NCI-H1436 (cell line): ENCODE results near the gene B4GALT1.

Experiments used
- DNase-seq: peaks from one replicate; lab custom pipeline; 2025; lab: John Stamatoyannopoulos, UW

Gene B4GALT1, protein sequence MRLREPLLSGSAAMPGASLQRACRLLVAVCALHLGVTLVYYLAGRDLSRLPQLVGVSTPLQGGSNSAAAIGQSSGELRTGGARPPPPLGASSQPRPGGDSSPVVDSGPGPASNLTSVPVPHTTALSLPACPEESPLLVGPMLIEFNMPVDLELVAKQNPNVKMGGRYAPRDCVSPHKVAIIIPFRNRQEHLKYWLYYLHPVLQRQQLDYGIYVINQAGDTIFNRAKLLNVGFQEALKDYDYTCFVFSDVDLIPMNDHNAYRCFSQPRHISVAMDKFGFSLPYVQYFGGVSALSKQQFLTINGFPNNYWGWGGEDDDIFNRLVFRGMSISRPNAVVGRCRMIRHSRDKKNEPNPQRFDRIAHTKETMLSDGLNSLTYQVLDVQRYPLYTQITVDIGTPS

DNA sequence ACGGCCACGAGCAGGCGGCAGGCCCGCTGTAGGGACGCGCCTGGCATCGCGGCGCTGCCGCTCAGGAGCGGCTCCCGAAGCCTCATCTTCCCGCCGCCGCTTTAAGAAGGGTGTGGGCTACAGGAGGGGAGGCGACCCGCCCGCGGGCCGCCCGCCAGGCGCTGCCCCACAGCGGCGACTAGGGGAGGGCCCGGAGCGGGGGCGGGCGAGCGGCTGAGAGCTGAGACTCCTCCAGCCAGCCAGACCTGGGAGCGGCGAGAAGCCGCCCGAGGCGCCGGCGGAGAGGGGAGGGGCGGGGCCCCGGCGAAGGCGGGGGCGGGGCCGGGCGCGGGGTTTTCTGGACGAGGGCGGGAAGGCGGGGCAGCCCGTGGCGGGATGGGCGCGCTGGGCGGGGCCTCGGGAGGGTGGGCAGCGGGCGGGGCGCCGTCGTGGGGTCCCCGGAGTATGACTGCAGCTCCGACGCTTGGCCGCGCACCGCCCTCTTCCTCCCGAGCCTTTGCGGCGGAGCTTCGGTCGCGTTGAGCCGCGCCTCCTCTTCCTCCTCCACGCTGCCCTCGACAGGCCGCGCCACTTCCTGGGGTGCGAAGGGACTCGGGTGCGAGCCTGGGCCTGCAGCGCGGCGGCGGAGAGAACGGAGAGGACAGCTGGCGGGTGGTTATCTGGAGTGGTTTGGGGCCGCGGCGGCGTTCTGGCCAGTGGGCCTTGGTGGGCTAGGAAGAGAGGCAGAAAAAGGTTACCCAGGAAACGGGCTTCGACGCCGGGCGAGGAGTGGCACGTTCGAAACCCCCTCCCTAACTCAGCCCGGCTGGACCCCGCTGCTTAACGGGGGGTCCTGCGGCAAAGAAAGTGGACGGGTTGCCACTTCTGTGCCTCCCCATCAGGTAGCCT lies at the start of gene B4GALT1:
Gene B4GALT1, minus strand, starts transcription at position 253 of the 888 bp plus-strand sequence. Its CDS starts 167 bp downstream, at position 86.
- peak; percentile 85 for DNase-seq

DNA sequence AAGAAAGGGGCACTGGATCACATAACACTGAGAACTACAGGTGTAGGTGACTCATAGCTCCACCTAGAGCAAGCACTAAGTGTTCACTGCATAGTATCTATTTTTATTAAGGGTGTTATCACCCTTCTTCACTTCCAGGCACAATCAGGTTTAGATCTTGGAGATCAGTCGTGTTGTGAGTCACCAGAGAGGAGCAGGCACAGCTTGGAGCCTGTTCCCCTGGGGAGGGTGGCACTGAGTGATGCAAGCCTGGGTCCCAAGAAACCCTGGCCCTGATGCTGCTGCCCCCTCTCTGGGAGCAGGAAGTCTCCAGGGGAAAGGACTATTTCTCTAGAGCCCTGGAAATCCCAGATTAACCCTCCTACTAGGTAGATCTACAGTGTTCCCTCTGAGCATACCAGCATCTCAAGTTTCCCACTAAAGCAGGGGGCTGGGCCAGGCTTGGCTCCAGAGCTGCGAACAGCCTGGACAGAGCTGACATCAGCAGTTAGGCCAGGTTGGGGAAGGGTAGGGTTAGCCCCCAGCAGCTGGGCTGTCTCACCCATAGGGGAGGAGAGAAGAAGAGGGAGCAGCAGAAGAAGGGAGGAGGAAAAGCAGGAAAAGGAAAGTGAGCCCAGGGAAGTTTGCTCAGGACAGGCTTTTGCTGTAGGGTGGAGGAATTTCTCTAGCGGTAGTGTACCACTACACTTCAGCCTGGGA lies 44.7 kb upstream of the B4GALT1 start:
- DNase-seq = no peak

DNA sequence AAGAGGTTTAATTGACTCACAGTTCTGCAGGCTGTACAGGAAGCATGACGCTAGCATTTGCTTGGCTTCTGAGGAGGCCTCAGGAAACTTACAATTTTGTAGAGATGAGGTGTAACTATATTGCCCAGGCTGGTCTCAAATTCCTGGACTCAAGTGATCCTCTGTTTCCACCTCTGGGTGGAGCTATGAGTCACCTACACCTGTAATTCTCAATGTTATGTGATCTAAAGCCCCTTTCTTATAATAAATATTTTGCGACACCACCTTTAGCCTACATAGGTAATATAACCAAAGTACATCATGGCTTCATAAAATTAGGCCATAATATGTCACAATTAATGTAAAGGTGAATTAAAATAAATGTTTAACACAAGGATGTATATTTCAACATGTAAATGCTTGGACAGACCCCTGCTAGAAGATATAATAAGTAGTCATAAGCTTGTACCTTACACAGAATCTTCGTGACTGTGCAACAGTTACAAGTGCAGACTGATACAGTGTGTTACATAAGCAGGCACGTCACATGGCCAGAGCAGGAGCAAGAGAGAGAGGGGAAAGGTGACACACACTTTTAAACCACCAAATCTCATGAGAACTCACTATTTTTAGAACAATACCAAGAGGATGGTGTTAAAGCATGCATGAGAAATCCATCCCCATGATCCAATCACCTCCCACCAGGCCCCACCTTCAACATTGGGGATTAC lies 43.0 kb upstream of the B4GALT1 start:
- DNase-seq = no peak

DNA sequence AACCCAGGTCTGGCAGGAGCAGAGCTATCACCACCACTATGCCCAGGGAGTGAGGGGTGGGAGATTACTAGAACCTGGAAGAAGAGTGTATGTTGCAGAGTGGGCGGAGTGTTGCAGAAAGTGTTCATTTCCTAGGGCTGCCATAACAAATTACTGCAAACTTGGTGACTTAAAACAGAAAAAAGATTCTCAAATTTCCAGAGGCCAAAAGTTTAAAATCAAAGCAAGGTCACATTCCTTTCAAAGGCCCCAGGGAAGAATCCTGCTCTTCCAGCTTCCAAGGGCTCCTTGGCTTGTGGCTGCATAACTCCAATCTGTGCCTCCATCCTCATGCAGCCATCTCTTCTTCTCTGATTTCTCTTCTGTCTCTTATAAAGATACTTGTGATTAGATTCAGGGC lies 42.3 kb upstream of the B4GALT1 start:
- no peak for DNase-seq

DNA sequence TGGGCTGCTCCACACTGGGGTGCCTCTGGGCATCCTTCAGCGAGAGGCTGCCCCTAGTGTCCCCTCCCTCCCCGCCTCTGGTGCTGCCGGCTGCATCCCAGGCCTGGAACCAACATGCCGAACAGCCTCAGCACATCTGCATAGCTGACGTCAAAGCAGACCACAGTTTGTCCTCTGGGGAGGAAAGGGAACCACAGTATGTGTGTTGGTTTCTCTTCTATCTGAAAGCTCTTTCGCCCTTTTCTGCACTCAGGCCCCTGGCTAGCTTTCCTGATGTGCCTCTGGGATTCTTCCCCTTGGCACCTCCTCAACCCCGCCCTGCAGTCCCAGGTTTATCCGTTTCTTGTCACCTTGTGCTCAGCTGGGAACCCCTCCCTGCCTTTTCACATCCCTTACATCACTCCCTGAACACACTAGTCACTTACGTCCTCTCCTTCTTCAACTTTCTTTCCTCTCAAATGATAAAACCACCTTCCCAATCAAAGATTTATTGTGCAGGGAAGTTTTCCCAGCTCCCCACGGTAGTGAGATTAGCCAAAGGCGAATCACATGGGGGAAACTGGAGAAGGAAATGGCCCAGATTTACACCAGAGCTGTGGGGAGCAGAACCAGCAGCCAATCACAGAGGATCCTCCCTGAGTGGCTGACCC lies 35.5 kb upstream of the B4GALT1 start:
- no peak for DNase-seq

- no peak for DNase-seq
Measured at GRCh38 chr9:33202018-33202417, 34.9 kb upstream of the B4GALT1 start.

- DNase-seq = no peak
Measured at GRCh38 chr9:33198165-33198564, 31.0 kb upstream of the B4GALT1 start.

DNA sequence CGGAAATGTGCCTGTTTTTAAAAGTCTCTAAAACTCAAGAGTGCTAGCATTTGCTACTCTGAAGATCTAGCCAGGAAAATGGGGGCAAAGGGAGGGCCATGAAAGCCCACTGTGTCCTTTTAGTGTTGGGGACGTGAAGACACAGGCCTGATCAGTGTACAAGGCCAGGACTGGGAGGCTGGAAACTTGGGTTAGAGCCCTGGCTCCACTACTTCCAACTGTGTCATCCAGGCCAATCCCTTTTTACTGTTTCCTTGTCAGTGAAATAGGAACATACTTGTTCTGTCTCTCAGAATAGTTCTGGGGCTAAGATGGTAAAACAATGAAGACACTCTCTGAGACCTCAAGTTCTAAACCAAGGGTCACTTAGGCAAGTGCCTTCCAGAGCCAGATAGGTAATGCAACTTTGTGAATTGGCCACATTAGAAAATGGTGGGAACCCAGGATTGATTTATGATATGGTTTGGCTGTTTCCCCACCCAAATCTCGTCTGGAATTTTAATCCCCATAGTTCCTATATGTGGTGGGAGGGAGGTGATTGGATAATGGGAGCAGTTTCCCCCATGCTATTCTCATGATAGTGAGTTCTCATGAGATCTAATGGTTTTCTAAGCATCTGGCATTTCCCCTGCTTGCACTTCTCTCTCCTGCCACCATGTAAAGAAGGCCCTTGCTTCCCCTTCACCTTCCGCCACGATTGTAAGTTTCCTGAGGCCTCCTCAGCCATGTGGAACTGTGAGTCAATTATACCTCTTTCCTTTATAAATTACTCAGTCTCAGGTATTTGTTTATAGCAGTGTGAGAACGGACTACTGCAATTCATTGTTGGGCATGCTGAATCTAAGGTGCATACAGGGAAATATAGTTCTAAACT lies 30.4 kb upstream of the B4GALT1 start:
- no peak for DNase-seq

- no peak for DNase-seq
Measured at GRCh38 chr9:33196736-33197135, 29.6 kb upstream of the B4GALT1 start.

GRCh38 chr9:33193818-33194217 lies 26.7 kb upstream of the B4GALT1 start:
- no peak for DNase-seq

- no peak for DNase-seq
Measured at GRCh38 chr9:33192493-33193255, 25.5 kb upstream of the B4GALT1 start.

- no peak for DNase-seq
Measured at GRCh38 chr9:33190021-33190705, 23.0 kb upstream of the B4GALT1 start.

DNA sequence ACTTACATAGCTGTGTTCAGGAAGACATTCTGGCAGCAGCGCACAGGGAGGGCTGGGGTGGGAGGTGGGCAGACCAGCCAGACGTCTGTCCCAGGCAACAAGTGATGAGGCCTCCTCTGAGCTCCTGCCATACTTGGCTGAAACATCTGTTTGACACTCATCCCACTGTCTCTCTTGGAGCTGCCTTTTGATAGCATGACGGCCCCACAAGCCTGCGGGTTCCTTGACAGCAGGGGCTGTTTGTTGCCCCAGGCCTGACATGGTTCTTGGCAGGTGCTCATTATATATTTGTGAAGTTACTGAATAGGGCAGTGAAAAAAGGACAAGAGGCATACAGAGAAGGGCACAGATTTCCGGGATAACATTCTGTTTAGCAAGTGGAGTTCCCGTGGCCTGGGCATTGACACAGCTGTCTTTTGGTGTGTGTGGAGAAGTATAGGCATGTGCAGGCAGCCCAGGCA lies 22.2 kb upstream of the B4GALT1 start:
- no peak for DNase-seq

DNA sequence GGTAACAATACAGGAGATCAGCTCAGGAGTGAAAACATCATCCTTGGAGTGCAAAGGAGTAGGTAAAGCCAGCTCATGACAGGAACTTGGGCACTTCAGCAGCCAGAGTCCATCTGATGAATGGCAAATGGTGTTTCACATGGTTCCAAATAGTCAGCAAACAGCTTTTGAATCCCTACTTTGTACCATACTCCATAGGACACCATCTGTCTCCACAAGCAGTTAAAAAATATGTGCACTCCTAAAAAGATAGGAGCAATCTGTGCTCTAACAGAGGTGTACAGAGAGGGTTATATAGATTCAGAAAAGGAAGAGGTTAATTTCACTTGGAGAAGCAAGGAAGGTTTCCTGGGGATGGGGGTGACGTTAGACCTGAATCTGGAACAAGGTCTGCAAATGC lies 21.6 kb upstream of the B4GALT1 start:
- no peak for DNase-seq

DNA sequence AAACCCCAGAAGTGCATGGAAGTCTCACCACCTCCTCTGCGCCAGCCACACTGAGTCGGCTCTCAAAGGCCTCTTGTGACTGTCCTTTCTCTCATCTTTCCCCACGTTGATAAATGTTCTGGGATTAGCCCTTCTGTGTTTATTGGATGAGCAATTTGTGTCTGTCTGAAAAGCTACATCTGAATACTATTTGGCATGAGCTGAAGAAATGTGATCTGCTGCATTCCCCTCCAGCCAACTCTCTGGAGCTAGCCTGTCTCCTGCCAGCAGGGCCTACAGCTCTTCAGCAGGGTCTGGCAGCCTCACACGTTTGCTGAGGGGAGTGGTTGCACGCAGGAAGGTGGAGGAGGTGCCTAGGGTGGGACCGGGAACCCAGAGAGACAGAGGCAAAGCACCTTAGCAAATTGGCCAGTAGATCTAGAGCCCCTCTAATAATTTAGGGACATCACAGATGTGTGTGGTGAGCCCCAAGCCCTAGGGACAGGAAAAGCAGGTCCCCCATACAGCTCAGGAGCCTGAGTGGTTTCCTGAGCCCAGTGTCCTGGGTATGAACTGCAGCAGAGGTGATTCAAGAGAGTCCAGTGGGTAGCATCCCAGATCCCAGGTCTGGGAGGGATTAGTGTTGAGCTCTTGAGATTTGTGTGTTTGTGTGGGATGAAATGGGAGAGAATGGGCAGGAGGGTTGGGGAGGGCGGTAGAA lies 20.5 kb upstream of the B4GALT1 start:
- no peak for DNase-seq

DNA sequence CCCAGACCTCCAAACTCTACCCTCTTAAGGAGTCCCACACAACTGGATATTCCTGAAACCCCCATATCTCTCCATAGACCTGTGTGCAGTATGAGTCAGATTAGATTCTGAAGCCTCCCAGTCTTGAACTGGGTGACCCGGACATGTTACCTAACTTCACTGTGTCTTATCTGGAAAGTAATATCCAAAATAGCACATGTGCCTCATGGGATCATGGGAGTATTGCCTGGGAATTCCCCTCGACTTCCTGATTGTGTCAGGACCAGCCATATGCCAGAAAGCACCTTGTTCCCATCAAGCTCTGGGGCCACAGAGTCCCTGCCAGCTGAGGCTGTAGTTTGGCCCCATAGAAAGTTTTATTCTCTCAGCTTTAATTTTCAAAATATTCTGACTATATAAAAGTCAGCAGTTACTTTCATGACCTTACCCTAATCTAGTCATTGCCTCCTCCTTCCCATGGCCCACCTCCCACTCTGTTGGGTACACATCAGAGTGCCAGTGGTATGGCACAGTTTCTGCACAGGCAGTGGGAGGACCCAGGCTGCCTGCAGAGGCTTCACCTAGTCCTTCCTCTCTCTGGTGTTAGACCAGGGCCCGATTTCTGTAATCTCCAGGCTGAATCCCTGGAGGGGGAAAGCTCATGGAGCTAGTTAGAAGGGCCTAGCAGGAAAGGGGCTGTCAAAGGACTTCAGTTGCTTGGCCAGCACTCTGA lies 19.5 kb upstream of the B4GALT1 start:
- no peak for DNase-seq

- no peak for DNase-seq
Measured at GRCh38 chr9:33185858-33186257, 18.7 kb upstream of the B4GALT1 start.

DNA sequence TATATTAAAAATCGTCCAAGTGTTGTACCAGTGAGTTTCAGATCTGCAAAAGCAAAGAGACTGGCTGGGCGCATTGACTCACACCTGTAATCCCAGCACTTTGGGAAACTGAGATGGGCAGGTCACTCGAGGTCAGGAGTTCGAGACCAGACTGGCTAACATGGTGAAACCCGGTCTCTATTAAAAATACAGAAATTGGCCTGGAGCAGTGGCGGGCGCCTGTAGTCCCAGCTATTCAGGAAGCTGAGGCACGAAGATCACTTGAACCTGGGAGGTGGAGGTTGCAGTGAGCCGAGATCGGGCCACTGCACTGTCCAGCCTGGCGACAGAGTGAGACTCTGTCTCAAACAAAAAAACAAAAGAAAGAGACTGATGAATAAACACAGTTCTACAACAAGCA lies 18.3 kb upstream of the B4GALT1 start:
- DNase-seq = no peak
